HUDEP-2 (cell line): ENCODE results near the gene SOX13.
"Not testable (repeated sequence)": the region's sequence is repeated elsewhere in the genome, so short reads cannot be mapped to it uniquely, and the experiment has no call there.

Experiments
- DNase-seq, 76 experiments: peaks; one replicate each; lab custom pipeline; 2025; ENCODE audit not compliant: unreplicated experiment in 76 of 76; lab: John Stamatoyannopoulos, UW

The SOX13 gene

DNA sequence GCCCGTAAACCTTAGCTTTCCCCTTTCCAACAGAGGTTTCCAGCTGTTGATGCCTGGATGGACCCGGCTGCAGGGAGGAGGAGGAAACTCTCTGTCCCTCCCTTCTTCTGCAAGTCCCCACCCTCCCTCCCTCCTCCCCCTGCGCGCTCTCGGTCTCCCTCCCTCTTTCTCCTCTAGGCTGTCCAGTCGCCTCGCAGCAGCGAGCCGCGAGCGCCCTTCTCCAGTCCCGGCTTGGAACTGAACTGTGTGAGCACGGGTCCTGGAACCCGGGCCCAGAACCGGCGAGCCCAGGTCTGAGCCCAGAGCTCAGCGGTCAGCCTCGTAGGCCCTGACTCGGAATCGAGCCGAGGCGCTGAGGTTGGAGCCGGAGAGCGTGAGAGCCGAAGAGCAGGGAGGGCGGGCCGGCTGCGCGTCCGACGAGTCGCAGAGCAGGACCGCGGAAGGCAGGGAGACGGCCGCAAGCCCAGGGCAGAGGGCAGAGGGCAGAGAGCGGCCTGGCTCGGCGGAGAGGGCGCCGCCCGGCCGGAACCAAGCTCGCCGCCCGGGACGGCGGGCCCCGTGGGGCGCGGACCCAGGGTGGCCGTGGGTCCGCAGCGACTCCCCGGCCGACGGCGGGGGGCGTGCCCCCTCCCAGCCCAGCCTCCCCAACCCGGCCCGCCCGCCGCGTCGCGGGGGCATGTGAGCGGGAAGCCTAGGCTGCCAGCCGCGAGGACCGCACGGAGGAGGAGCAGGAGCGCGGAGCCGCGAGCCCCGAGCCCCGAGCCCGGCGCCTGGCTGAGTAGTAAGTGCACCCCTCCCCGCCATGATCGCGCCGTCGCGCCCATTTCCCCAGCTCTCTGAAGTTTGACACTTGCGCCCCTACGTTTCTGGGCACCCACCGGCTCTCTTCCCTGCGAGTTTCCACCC lies at the start of gene SOX13:
Gene SOX13 (plus strand): TSS at position 185 of the 906 bp plus-strand sequence. CDS start 39,801 bp downstream, outside the sequence.
- DNase-seq = peak in 24 of 76 experiments; percentile 4 to 48 (median 12)

DNA sequence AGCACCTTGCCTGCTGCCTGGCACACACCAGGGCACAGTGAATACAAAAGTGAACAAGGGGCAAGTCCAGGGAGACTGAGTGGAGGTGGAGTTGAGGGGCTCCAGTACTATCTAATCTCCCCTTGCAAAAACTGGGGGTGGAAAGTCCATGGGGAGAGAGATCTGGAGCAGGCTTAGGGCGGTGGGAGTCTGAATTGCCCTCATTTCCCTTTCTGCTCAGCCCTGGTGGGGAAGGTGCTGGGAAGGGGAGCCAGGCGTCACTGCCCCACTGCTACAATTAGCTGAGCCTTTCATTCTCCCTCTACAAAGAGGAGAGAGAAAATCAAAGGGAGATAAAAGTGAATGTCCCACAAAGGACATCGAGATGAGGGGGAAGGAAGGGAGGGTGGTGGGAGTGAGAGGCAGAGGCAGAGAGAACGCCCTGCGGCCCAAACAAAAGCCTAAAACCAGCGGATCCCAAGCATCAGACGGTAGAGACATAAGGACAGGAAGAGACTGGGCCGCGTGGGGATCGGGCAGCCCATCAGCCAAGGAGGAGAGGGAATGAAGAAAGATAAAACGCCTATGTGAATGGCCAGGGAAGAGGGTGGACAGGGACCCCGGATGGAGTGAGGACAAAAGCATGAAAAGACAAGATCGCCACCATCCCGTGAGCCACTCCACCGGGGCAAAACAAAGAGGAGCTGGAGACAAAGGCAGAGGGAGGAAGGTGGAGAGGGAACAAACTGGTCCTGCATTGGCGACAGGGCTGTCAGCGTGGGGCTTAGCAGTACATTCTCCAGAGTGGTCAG lies 46.8 kb upstream of the SOX13 start:
- no peak for DNase-seq

DNA sequence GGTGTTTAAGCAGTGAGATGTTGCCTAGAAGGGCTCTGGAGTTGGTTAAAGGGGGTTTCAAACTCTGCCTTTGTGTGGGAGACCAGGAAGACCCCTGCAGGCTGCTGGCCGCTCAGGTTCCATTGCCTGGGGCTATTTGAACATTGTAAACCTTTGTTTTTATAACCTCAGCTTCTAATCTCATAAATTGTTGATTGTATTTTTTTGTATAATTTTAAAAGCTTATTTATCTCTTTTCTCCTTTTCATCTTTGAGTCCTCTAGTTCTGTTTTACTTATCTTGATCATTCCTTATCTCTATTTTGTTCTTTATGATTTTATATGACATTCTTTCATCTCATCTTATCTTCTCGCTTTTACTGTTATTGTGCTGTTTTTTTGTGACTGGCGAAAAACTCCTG lies 45.5 kb upstream of the SOX13 start:
- DNase-seq = no peak

DNA sequence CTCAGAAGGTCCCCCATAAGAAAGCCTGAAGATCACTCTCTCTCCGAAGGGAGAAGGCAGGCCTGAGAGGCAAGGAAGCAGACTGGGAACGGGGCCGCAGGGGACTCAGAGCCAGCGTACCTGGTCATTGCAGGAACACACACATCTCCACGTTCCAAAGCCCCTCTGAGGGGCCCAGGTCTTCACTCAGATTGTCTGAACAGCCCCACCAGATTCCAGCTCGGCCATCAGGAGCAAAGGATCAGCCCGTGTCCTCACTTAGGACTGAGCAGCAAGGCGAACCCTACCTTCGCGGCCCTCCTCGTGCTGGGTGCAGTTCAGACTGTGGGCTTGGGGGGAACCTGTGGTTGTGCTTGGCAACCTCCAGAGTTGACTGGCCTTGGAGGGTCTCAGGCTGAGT lies 43.9 kb upstream of the SOX13 start:
- DNase-seq = no peak

DNA sequence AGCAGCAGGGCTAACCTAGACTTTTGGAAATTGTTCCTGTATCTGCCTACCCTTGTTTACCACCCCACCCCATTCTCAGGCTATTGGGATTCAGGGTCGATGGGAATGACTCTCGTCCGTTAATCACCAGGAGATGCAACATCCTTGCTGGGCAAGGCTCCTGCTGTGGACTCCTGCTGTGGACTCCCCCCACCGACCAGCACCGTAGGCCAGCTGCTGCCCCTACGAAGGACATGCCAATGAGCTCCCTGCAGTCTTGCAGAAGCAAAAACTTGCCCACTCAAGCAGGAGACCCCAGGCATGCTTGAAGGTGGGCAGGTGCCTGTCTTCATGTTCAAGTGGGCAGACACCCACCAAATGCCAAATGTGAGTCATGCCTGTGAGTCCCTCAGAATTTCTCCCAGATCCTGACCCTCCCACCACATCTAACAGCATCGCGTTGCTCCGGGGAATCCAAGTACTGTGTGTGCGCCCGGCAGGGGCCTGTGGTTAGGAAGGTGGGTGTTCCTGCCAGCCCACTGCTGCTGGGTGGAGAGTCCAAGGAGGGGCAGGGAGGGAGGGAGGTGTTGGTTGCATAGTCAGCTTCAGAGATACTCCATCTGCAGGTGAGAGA lies 41.7 kb upstream of the SOX13 start:
- DNase-seq = no peak

DNA sequence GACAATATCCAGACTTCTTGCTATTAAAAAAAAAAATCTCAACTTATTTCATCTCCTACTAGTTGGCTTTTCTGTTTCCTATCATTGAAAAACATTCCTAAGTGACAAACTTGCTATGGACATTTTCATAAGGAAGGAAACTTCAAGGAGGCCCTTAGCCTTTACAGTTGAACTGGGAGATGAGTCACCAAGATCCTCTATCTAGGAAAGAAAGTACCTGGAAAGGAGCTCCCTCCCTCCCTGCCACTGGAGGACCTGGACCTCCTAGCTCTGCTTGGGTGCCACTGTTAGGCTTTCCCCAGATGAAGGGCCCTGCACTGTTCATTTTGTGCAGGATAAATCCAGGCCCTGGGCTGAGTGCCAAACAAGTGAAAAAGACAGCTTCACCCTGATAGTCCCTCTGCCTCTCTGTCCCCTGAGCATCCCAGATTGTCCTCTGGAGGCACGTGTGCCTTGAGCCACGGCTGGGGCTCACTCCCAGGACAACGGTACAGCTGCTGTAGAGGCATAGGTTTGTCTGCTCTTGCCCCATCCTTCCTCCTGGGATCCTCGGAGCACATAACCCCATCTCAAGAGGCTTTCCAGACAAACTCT lies 40.2 kb upstream of the SOX13 start:
- no peak for DNase-seq

DNA sequence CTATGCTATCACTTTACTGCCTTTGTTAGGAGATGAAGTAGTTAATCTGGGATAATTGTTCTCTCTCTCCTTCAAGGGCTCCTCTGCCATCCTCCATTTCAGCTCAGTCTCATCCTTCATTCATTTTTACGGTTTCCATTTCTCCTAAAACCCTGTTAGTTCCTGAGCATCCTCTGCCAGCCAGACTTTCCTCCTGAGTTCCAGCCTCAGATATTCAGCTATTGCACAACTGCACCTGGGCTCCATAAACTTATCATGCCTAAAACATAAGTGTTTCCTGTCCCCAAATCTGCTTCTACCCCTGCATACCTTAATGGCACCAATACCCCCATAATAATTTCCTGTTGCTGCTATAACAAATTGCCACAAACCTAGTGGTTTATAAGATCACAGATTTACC lies 39.6 kb upstream of the SOX13 start:
- DNase-seq = no peak

DNA sequence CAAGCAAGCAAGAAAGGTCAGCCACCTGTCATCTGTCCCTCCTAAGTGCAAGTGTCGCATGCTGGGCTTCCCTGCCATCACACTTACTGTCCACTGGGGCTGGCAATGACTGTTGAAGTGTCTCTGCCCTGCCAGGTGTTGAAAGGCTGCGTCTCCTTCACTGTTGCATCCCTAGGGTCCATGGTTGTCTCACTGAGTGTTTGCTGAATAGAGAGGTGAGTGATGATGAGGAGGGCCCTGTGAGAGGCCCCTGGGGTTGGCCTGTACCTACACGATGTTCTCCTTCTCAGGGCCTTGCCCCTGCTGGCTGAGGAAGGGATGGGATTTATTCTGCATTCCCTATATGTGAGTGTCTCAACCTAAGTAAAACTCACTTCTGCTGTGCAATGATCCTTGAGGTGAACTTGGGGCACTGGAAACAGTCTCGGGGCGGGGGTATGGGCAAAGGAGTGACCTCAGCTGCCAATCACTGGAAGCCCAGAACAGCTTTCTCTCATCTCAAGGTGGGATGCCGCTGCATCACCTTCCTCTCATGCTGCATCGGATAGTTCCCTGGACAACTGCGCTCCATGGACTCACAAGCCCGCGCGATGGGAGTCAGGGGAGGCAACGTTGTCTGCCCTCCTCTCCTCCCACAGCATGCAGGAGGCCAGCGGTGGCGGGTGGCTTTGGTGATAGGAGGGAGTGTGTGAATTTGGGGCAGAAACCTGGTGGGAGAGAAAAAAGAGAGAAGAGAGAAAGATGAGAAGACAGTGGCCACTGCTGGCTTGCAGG lies 35.8 kb upstream of the SOX13 start:
- DNase-seq = no peak

DNA sequence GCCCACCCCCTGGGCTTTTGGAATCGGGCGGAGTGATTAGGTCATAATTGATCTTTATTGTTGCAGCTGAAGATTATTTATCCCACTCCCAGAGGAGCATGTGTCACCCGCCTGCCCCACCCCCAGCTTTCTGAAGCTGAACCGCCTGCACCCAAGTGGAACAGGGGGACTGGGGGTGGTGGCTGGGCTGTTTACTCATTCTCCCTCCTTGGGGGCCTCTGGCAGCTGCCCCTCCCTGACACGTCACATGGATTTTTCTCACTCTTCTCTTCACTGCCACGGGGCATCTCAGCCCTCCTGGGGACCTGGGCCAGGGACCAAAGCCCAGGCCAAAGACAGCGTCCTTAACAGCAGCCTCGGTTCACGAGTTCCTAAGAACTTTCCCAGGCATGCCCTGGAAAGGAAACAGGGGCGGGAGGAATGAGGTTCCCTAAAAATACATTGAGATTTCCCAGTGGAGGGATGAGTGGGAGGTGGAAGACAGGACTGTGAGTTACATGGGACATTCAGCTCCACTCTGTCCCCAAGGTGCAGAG lies 31.6 kb upstream of the SOX13 start:
- DNase-seq = no peak

DNA sequence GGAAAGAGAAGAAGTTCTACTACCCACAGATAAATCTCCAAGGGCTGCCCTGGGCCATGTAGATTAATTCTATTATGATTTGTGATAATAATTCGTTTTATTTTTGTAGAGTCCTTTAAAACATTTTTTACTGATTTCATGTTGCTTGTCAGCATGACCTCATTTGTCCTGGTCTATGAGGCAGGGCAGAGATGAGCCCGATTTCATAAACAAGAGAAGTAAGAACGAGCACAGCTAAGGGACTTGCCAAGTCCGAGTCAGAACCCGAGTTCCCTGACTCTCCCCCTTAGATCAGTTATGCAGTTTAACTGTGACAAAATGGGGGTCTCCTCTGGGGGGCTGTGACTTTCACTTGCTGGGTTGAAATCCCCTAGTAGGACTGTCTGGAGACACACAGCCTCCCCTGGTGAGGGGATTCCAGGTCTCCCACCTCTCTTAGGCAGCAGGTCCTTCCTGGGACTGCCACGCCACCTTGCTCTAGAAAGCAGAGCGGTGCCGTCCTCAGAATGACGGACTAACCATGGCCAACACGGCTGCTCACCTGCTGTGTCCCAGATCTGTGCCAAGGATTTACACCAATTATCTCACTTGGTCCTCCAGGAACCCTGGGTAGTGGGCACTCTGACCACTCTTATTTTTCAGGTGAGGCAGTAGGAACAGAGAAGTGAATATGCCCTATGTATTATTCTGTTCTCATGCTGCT lies 31.0 kb upstream of the SOX13 start:
- no peak for DNase-seq

DNA sequence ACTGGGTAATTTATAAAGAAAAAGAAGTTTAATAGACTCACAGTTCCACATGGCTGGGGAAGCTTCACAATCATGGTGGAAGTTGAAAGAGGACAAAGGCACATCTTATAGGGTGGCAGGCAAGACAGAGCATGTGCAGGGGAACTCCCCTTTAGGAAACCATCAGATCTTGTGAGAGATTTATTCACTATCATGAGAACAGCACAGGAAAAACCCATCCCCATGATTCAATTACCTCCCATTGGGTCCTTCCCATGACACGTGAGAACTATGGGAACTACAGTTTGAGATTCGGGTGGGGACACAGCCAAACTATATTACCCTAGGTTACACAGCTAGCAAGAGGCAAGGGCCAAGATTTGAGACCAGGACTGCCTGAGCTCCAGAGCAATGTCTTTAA lies 30.4 kb upstream of the SOX13 start:
- DNase-seq = no peak

DNA sequence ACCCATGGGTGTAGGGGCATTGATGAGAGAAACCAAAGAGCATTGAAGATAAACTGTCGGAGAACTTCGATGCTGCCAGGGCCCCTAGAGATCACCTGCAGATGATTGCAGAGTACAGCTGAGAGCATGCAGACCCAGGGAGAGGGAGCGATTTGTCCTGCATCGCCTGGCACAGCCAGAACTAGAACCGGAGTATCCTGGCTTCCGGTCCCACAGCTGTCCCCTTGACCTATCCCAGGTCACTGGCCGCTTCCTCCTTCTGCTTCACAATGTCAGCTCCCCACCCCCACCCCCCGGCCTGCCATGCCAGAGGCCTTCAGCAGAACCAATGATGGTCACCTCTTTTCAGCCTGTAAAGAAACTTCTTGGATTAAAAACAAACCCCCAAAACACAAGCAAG lies 29.2 kb upstream of the SOX13 start:
- no peak for DNase-seq

DNA sequence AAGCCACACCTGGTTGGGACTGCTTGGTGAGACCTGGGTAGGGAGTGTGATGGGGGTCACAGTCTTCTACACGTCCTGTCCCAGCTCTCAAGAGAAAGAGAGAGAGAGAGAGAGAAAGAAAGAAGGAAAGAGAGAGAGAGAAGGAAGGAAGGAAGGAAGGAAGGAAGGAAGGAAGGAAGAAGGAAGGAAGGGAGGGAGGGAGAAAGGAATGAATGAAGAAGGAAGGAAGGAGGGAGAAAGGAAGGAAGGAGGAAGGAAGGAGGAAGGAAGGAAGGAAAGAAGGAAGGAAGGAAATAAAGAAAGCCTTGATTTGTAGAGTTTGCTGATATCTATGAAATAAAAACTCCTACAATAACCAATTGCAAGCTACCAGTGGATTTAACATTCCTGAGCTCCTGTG lies 28.5 kb upstream of the SOX13 start:
- no peak for DNase-seq

DNA sequence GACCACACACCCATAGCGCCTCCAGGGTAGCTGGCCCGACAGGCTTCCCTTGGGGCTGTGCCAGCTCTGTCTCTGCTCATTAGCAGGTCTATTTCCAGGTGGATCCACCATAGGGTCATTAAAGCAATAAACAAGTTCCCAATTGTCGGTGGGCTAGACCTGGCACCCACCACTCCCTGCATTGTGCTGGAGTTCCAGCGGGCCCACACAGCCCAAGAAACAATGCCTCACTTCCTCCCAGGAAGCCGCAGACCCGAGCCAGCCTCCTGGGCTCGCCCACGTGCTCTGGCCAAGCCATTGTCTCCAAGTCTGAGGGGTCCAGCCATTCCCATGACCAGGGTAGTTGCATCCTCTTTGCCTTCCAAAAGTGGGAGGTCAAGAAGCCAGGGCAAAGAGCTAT lies 27.5 kb upstream of the SOX13 start:
- DNase-seq = no peak

DNA sequence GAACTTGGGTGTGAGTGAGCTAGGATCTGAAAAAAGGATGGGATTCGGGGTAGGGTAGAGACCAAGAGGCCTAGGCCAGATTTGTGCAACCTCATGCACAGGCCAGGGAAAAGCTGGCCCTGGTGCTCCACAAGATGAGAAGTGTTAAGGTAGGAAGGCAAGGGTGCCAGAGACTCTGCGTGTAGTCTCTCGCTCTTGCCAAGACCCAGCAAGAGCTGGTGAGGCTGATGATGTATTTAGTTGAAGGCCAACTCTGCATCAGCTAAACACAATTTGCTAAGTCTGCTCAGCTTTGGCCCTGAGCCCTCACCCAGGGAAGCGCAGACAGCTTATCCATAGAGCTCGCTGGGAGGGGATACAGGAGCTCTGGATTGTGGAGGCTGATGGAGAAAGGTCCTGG lies 26.6 kb upstream of the SOX13 start:
- DNase-seq = no peak

DNA sequence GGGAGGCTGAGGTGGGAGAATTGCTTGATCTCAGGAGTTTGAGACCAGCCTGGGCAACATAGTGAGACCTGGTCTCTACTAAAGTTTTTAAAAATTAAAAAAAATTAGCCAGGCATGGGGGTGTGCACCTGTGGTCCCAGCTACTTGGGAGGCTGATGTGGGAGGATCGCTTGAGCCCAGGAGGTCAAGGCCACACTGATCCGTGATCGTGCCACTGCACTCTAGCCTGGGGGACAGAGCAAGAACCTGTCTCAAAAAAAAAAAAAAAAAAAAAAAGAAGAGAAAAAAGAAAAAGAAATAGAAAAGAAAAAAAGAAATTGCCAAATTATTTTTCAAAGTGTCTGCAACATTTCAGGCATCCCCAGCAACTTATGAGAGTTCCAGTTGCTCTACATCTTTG lies 24.1 kb upstream of the SOX13 start:
- not testable (repeated sequence) for DNase-seq

DNA sequence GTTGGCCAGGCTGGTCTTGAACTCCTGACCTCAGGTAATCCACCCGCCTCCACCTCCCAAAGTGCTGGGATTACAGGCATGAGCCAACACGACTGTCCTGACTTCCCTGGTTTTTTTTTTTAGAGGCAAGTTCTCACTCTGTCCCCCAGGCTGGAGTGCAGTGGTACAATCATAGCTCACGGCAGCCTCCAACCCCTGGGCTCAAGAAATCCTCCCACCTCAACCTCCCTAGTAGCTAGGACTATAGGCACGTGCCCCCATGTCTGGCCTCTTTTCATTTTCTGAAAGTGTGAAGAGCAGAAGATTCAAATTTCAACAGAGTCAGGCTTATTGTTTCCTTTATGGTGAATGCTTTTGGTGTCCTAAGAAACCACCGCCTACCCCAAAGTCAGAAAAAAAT lies 21.7 kb upstream of the SOX13 start:
- DNase-seq = no peak

DNA sequence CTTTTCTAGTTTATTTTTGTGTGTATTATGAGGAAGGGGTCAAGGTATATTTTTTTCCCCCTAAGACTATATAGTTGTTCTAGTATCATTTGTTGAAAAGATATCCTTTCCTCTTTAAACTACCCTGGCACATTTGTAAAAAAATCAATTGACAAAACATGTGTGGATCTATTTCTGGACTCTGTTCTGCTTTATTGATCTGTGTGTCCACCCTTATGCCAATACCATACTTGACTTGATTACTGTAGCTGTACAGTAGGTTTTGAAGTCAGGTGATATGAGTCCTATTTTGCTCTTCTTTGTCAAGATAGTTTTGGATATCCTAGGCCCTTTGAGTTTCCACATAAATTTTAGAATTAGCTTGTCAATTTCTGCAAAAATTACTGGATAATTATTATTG lies 21.2 kb upstream of the SOX13 start:
- DNase-seq = no peak

DNA sequence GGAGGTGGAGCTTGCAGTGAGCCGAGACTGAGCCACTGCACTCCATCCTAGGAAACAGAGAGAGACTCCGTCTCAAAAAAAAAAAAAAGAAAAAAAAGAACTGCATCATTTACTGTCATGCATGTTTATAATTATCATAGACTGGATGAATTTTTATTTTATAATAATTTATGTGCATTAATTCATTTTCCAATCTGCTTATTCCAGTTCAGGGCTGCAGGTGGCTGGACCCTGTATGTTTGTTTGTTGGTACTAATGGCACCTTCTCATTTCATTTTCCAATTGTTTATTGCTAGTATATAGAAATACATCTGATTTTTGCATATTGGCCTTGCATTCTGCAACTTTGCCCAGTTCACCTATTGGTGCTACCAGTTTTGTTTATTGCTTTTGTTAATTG lies 19.0 kb upstream of the SOX13 start:
- DNase-seq = no peak
